ENCODE results near the gene TMEM150C.

Gene TMEM150C

GRCh38 chr4:82592639-82593038, 30.9 kb upstream of the TMEM150C start:
- Histone ChIP-seq H3K27me3 (ENCODE audit: insufficient read depth, poor library complexity, severe bottlenecking) (peaks cover 10% of the 10 kb centered on the region), H3K4me3 (replicated peaks; ENCODE audit: insufficient read depth, low read length) (no peak overlapping the region), H3K27ac (replicated peaks) (no peak overlapping the region)
- TF ChIP-seq POLR2AphosphoS5 (IDR thresholded peaks at IDR 0.05; ENCODE audit: low read depth): no peak
- TF ChIP-seq SPI1 (IDR thresholded peaks at IDR 0.05; ENCODE audit: borderline replicate concordance, low read depth): no peak
- TF ChIP-seq, protein P1, sequence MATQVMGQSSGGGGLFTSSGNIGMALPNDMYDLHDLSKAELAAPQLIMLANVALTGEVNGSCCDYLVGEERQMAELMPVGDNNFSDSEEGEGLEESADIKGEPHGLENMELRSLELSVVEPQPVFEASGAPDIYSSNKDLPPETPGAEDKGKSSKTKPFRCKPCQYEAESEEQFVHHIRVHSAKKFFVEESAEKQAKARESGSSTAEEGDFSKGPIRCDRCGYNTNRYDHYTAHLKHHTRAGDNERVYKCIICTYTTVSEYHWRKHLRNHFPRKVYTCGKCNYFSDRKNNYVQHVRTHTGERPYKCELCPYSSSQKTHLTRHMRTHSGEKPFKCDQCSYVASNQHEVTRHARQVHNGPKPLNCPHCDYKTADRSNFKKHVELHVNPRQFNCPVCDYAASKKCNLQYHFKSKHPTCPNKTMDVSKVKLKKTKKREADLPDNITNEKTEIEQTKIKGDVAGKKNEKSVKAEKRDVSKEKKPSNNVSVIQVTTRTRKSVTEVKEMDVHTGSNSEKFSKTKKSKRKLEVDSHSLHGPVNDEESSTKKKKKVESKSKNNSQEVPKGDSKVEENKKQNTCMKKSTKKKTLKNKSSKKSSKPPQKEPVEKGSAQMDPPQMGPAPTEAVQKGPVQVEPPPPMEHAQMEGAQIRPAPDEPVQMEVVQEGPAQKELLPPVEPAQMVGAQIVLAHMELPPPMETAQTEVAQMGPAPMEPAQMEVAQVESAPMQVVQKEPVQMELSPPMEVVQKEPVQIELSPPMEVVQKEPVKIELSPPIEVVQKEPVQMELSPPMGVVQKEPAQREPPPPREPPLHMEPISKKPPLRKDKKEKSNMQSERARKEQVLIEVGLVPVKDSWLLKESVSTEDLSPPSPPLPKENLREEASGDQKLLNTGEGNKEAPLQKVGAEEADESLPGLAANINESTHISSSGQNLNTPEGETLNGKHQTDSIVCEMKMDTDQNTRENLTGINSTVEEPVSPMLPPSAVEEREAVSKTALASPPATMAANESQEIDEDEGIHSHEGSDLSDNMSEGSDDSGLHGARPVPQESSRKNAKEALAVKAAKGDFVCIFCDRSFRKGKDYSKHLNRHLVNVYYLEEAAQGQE (IDR thresholded peaks at IDR 0.05; ENCODE audit: insufficient replicate concordance, low read depth): no peak
- TF ChIP-seq GABPA (IDR thresholded peaks at IDR 0.05; ENCODE audit: low read depth): no peak
- TF ChIP-seq CTCF (IDR thresholded peaks at IDR 0.05; ENCODE audit: insufficient read depth, low read length): no peak
- DNase-seq (ENCODE audit: low read depth in 1 of 2, low spot score in 1 of 2): no peak

GRCh38 chr4:82591592-82591991, 29.8 kb upstream of the TMEM150C start:
- TF ChIP-seq CTCF (IDR thresholded peaks at IDR 0.05; ENCODE audit: insufficient read depth, low read length) (no peak), POLR2AphosphoS5 (IDR thresholded peaks at IDR 0.05; ENCODE audit: low read depth) (no peak), GABPA (IDR thresholded peaks at IDR 0.05; ENCODE audit: low read depth) (no peak), SPI1 (IDR thresholded peaks at IDR 0.05; ENCODE audit: borderline replicate concordance, low read depth) (no peak)
- TF ChIP-seq, protein P1 (IDR thresholded peaks at IDR 0.05; ENCODE audit: insufficient replicate concordance, low read depth): no peak
- DNase-seq (ENCODE audit: low read depth in 1 of 2, low spot score in 1 of 2): no peak
- Histone ChIP-seq H3K27ac (replicated peaks) (no peak overlapping the region), H3K4me3 (replicated peaks; ENCODE audit: insufficient read depth, low read length) (no peak overlapping the region), H3K27me3 (ENCODE audit: insufficient read depth, poor library complexity, severe bottlenecking) (peaks cover 10% of the 10 kb centered on the region)

GRCh38 chr4:82589756-82590155, 28.0 kb upstream of the TMEM150C start:
- DNase-seq (ENCODE audit: low read depth in 1 of 2, low spot score in 1 of 2): no peak
- Histone ChIP-seq H3K27me3 (ENCODE audit: insufficient read depth, poor library complexity, severe bottlenecking) (peaks cover 10% of the 10 kb centered on the region), H3K27ac (replicated peaks) (no peak overlapping the region), H3K4me3 (replicated peaks; ENCODE audit: insufficient read depth, low read length) (no peak overlapping the region)
- TF ChIP-seq, protein P1 (IDR thresholded peaks at IDR 0.05; ENCODE audit: insufficient replicate concordance, low read depth): no peak
- TF ChIP-seq POLR2AphosphoS5 (IDR thresholded peaks at IDR 0.05; ENCODE audit: low read depth): no peak
- no peak for TF ChIP-seq GABPA (IDR thresholded peaks at IDR 0.05; ENCODE audit: low read depth)
